CD4-positive, CD25-positive, alpha-beta regulatory T cell (primary cell): ENCODE data around the gene ARL16. TPM values are rescaled to one million over a fixed set of nuclear protein-coding genes. Genes with fewer than 3 reads are reported as not detected.

Experiments used
- ATAC-seq, 2 donors: fragments of 150-1000 bp; cut with Tn5 transposase; one replicate each; pipeline ENCODE4 v1.10.0; 2021; ENCODE audit warnings: low read depth in 2 of 2, moderate number of reproducible peaks in 2 of 2, moderate library complexity in 1 of 2
- DNase-seq, 3 donors: peaks; one replicate each; pipeline versions ENCODE4 v3.0.0 to v3.0.0-alpha.2; 2012 to 2022; ENCODE audit warnings: mixed read lengths in 1 of 3
- H3K27ac ChIP-seq: one replicate; pipeline ENCODE4 v1.7.0; 2013; ENCODE audit warnings: mild to moderate bottlenecking, low read length; ENCODE audit not compliant: insufficient read depth, poor library complexity, severe bottlenecking
- H3K27me3 ChIP-seq: one replicate; pipeline ENCODE4 v1.7.0; 2013; ENCODE audit warnings: low read length; ENCODE audit not compliant: control insufficient read depth, insufficient read depth
- H3K36me3 ChIP-seq: one replicate; pipeline ENCODE4 v1.7.0; 2013; ENCODE audit warnings: mild to moderate bottlenecking, low read length, moderate library complexity; ENCODE audit not compliant: control insufficient read depth, insufficient read depth
- H3K4me1 ChIP-seq: 2 replicates; pipeline ENCODE4 v1.7.0; 2013; ENCODE audit warnings: mild to moderate bottlenecking, low read length; ENCODE audit not compliant: insufficient read depth, control insufficient read depth, poor library complexity, severe bottlenecking
- H3K4me3 ChIP-seq: one replicate; pipeline ENCODE4 v1.7.0; 2013; ENCODE audit warnings: low read depth, mild to moderate bottlenecking, low read length, moderate library complexity
- H3K9me3 ChIP-seq, 2 experiments: 1 replicate in 1 of 2; 2 replicates in 1 of 2; pipeline ENCODE4 v1.7.0; 2013; ENCODE audit warnings: low read length in 2 of 2, mild to moderate bottlenecking in 1 of 2, moderate library complexity in 1 of 2; ENCODE audit not compliant: control insufficient read depth in 2 of 2
- H3K27ac Mint-ChIP-seq, 3 donors: one replicate each; pipeline ENCODE4 v1.8.0; 2020 to 2022; ENCODE audit warnings: mild to moderate bottlenecking in 3 of 3, mixed read lengths in 3 of 3, moderate library complexity in 2 of 3
- H3K27me3 Mint-ChIP-seq: one replicate; pipeline ENCODE4 v1.8.0; 2022; ENCODE audit warnings: mild to moderate bottlenecking, mixed read lengths
- H3K36me3 Mint-ChIP-seq: one replicate; pipeline ENCODE4 v1.8.0; 2020; ENCODE audit warnings: mixed read lengths
- H3K4me1 Mint-ChIP-seq, 4 donors: one replicate each; pipeline ENCODE4 v1.8.0; 2020 to 2022; ENCODE audit warnings: mixed read lengths in 4 of 4, mild to moderate bottlenecking in 1 of 4
- H3K4me3 Mint-ChIP-seq, 4 donors: one replicate each; pipeline ENCODE4 v1.8.0; 2020 to 2022; ENCODE audit warnings: mild to moderate bottlenecking in 4 of 4, mixed read lengths in 4 of 4, moderate library complexity in 3 of 4
- H3K9me3 Mint-ChIP-seq, 7 donors: one replicate each; pipeline ENCODE4 v1.8.0; 2020 to 2022; ENCODE audit warnings: mixed read lengths in 7 of 7, mild to moderate bottlenecking in 3 of 7, moderate library complexity in 2 of 7
- polyA plus RNA-seq, 4 donors: library from polyadenylated mRNA; unstranded; fragments of 300-500 nt; fragmentation: Illumina TruSeq; gene quantifications; one replicate each; pipeline ENCODE4 v1.2.3, GENCODE V29; 2021
- total RNA-seq: library from RNA; stranded (reverse); gene quantifications from one replicate; pipeline ENCODE4 v1.2.3, GENCODE V29; 2022

The ARL16 gene
- total and polyA plus RNA-seq, 5 donors from 2014 or later = 24.7 to 34.7 (median 26.5) TPM

GRCh38 chr17:81648707-81649085, 34.9 kb downstream of the ARL16 start:
- H3K27me3 ChIP-seq = no peaks in the 10 kb centered on the region
- no peaks in the 10 kb centered on the region for H3K36me3 ChIP-seq
- peaks cover 20% of the 10 kb centered on the region for H3K27me3 Mint-ChIP-seq
- peaks cover 0 to 7% (median 0%) of the 10 kb centered on the region in 4 donors for H3K4me1 Mint-ChIP-seq
- no peak overlapping the region for H3K27ac Mint-ChIP-seq
- no peak overlapping the region for H3K4me3 ChIP-seq
- DNase-seq (no peak), ATAC-seq (no peak)
- H3K9me3 ChIP-seq = no peaks in the 10 kb centered on the region
- H3K36me3 Mint-ChIP-seq = no peaks in the 10 kb centered on the region
- H3K4me3 Mint-ChIP-seq = peak overlapping the region in 1 of 4 donors; percentile 2
- no peak overlapping the region for H3K27ac ChIP-seq
- peaks cover 7% of the 10 kb centered on the region for H3K4me1 ChIP-seq
- H3K9me3 Mint-ChIP-seq = peaks cover 0 to 3% (median 0%) of the 10 kb centered on the region in 7 donors

DNA sequence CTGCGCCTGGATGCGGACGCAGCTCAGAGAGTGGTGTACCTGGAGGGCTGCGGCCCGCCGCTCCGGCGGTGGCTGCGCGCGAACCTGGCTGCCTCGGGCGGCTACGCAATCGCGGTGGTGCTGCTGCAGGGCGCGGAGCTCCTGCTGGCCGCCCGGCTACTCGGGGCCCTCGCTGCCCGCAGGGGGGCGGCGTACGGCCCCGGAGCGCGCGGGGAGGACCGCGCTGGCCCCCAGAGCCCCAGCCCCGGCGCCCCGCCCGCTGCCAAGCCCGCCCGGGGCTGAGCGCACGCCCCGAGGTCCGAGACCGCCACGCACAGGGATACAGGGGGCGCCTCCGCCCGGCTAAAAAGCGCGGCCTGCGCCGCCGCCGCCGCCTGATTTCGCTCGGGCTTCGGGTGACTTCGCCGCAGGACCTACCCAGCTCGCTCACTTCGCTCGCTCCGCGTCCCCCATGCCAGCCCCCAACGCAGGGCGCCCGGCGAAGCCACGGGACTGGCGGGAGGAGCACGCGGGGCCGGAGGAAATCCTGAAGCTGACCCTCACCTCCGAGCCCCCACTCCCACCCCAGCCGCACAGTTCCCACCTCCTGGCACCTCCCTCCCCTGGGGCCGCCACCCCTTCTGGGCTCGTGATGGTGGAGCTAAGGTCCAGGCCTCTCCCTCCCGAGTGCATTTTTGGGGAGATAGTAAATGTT, 35.4 kb downstream of the ARL16 start:
- DNase-seq = no peak
- H3K9me3 ChIP-seq = no peaks in the 10 kb centered on the region
- no peak overlapping the region for H3K4me3 ChIP-seq
- no peaks in the 10 kb centered on the region for H3K27me3 ChIP-seq
- peaks cover 15% of the 10 kb centered on the region for H3K27me3 Mint-ChIP-seq
- peaks cover 3% of the 10 kb centered on the region for H3K4me1 ChIP-seq
- H3K27ac Mint-ChIP-seq = no peak overlapping the region
- no peak overlapping the region for H3K27ac ChIP-seq
- peaks cover 0 to 3% (median 0%) of the 10 kb centered on the region in 7 donors for H3K9me3 Mint-ChIP-seq
- H3K4me3 Mint-ChIP-seq = no peak overlapping the region
- H3K36me3 ChIP-seq = no peaks in the 10 kb centered on the region
- no peak for ATAC-seq
- no peaks in the 10 kb centered on the region for H3K36me3 Mint-ChIP-seq
- H3K4me1 Mint-ChIP-seq = peaks cover 0 to 3% (median 0%) of the 10 kb centered on the region in 4 donors

DNA sequence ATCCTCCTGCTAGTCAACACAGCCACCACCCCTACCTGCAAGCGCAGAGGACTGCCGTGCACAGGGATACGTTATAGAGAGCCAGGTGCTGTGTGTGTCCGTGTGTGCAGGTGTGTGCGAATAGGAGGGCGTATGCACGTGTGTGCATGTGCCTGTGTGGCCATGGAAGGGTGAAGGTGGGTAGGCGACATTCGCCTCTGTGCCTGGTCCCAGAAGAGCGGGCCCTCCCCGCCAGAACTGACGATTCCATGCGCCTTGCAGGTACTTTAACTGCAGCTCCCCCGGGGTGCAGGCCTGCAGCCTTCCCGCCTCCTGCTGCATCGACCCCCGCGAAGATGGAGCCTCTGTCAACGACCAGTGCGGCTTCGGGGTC, 36.0 kb downstream of the ARL16 start:
- Histone ChIP-seq H3K4me1 (no peaks in the 10 kb centered on the region), H3K27ac (no peak overlapping the region), H3K27me3 (no peaks in the 10 kb centered on the region), H3K36me3 (no peaks in the 10 kb centered on the region), H3K4me3 (no peak overlapping the region), H3K9me3 (no peaks in the 10 kb centered on the region)
- H3K4me3 Mint-ChIP-seq = peak overlapping the region in 1 of 4 donors; percentile 29
- H3K27me3 Mint-ChIP-seq = peaks cover 15% of the 10 kb centered on the region
- peaks cover 0 to 3% (median 0%) of the 10 kb centered on the region in 4 donors for H3K4me1 Mint-ChIP-seq
- peaks cover 0 to 3% (median 0%) of the 10 kb centered on the region in 7 donors for H3K9me3 Mint-ChIP-seq
- no peak for ATAC-seq
- H3K36me3 Mint-ChIP-seq = no peaks in the 10 kb centered on the region
- H3K27ac Mint-ChIP-seq = no peak overlapping the region
- DNase-seq = no peak

- Histone ChIP-seq H3K4me1 (no peaks in the 10 kb centered on the region), H3K9me3 (no peaks in the 10 kb centered on the region), H3K36me3 (no peaks in the 10 kb centered on the region), H3K27me3 (no peaks in the 10 kb centered on the region), H3K27ac (no peak overlapping the region), H3K4me3 (no peak overlapping the region)
- H3K27me3 Mint-ChIP-seq = peaks cover 15% of the 10 kb centered on the region
- peaks cover 0 to 3% (median 0%) of the 10 kb centered on the region in 4 donors for H3K4me1 Mint-ChIP-seq
- peak overlapping the region in 1 of 4 donors; percentile 29 for H3K4me3 Mint-ChIP-seq
- no peak for DNase-seq
- no peak for ATAC-seq
- no peaks in the 10 kb centered on the region for H3K36me3 Mint-ChIP-seq
- H3K27ac Mint-ChIP-seq = no peak overlapping the region
- peaks cover 0 to 3% (median 0%) of the 10 kb centered on the region in 7 donors for H3K9me3 Mint-ChIP-seq
Observed at GRCh38 chr17:81646869-81647600, 36.6 kb downstream of the ARL16 start.

DNA sequence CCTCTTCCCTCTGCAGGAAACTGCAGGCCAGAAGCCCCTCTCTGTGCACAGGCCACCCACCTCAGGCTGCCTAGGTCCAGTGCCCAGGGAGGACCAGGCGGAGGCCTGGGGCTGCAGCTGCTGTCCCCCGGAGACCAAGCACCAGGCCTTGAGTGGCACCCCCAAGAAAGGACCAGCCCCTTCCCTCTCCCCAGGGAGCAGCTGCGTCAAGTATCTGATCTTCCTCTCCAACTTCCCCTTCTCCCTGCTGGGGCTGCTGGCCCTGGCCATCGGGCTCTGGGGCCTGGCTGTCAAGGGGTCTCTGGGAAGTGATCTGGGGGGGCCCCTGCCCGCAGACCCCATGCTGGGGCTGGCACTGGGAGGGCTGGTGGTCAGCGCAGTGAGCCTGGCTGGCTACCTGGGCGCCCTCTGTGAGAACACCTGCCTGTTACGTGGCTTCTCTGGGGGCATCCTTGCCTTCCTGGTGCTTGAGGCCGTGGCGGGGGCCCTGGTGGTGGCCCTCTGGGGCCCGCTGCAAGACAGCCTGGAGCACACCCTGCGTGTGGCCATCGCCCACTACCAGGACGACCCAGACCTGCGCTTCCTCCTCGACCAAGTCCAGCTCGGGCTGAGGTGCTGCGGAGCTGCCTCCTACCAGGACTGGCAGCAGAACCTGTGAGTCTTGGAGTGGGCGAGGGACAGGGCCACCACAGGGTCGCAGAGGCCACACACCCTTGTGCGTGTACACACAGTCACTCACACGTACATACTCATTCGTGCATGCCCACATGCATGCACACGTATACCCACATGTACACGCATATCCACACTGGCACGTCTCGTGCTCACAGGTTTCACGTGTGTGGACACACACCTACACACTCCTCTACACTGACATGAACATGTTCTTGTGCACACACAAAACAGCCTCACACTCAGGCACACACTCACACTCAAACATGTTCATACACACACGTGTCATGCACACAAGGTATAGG, 38.3 kb downstream of the ARL16 start:
- peak overlapping the region in 1 of 4 donors; percentile 51 for H3K4me3 Mint-ChIP-seq
- peaks cover 0 to 3% (median 0%) of the 10 kb centered on the region in 7 donors for H3K9me3 Mint-ChIP-seq
- H3K27me3 ChIP-seq = no peaks in the 10 kb centered on the region
- H3K4me3 ChIP-seq = no peak overlapping the region
- no peaks in the 10 kb centered on the region for H3K36me3 ChIP-seq
- no peak for DNase-seq
- no peak for ATAC-seq
- no peaks in the 10 kb centered on the region for H3K36me3 Mint-ChIP-seq
- H3K9me3 ChIP-seq = no peaks in the 10 kb centered on the region
- H3K27ac ChIP-seq = no peak overlapping the region
- no peak overlapping the region for H3K27ac Mint-ChIP-seq
- H3K4me1 Mint-ChIP-seq = no peaks in the 10 kb centered on the region
- H3K27me3 Mint-ChIP-seq = peaks cover 15% of the 10 kb centered on the region
- H3K4me1 ChIP-seq = no peaks in the 10 kb centered on the region

- no peaks in the 10 kb centered on the region for H3K36me3 Mint-ChIP-seq
- H3K4me3 ChIP-seq = no peak overlapping the region
- no peak overlapping the region for H3K27ac Mint-ChIP-seq
- DNase-seq (no peak), ATAC-seq (no peak)
- H3K4me1 ChIP-seq = no peaks in the 10 kb centered on the region
- no peaks in the 10 kb centered on the region for H3K4me1 Mint-ChIP-seq
- H3K4me3 Mint-ChIP-seq = no peak overlapping the region
- H3K27me3 Mint-ChIP-seq = peaks cover 9% of the 10 kb centered on the region
- no peak overlapping the region for H3K27ac ChIP-seq
- peaks cover 0 to 3% (median 0%) of the 10 kb centered on the region in 7 donors for H3K9me3 Mint-ChIP-seq
- H3K9me3 ChIP-seq = no peaks in the 10 kb centered on the region
- no peaks in the 10 kb centered on the region for H3K27me3 ChIP-seq
- no peaks in the 10 kb centered on the region for H3K36me3 ChIP-seq
Observed at GRCh38 chr17:81644496-81644895, 39.1 kb downstream of the ARL16 start.

GRCh38 chr17:81641825-81642489, 41.6 kb downstream of the ARL16 start:
- no peaks in the 10 kb centered on the region for H3K27me3 ChIP-seq
- H3K36me3 ChIP-seq = no peaks in the 10 kb centered on the region
- Mint-ChIP-seq H3K27me3 (no peaks in the 10 kb centered on the region), H3K4me1 (peaks cover 0 to 7% (median 2%) of the 10 kb centered on the region in 4 donors), H3K4me3 (no peak overlapping the region), H3K9me3 (no peaks in the 10 kb centered on the region), H3K36me3 (no peaks in the 10 kb centered on the region), H3K27ac (no peak overlapping the region)
- ATAC-seq (no peak), DNase-seq (no peak)
- no peak overlapping the region for H3K27ac ChIP-seq
- peaks cover 3% of the 10 kb centered on the region for H3K4me1 ChIP-seq
- H3K9me3 ChIP-seq = no peaks in the 10 kb centered on the region
- H3K4me3 ChIP-seq = no peak overlapping the region
